Lower lobe of right lung (tissue), 2 donors: Measurements from ENCODE around the gene ARHGEF26. TPM values are rescaled to one million over a fixed set of nuclear protein-coding genes. Genes with fewer than 3 reads are reported as not detected.

ENCODE experiments used
- ATAC-seq, 2 donors: fragments of 200-7000 bp; cut with Tn5 transposase; one replicate each; pipeline ENCODE4 v1.9.1; 2020 to 2022; ENCODE audit warnings: mild to moderate bottlenecking in 2 of 2, moderate library complexity in 2 of 2
- DNase-seq: peaks from one replicate; pipeline ENCODE4 v3.0.0-alpha.2; 2020
- H3K27ac ChIP-seq: fragments of 200-600 bp; one replicate; pipeline ENCODE4 v1.8.0; 2022
- H3K27me3 ChIP-seq: fragments of 200-600 bp; one replicate; pipeline ENCODE4 v1.8.0; 2022; ENCODE audit warnings: low read depth
- H3K36me3 ChIP-seq: fragments of 200-600 bp; one replicate; pipeline ENCODE4 v1.8.0; 2022; ENCODE audit warnings: mild to moderate bottlenecking
- H3K4me1 ChIP-seq: fragments of 200-600 bp; one replicate; pipeline ENCODE4 v1.8.0; 2022
- H3K4me3 ChIP-seq: fragments of 200-600 bp; one replicate; pipeline ENCODE4 v1.8.0; 2022; ENCODE audit warnings: mild to moderate bottlenecking
- H3K9me3 ChIP-seq: fragments of 200-600 bp; one replicate; pipeline ENCODE4 v1.8.0; 2022
- CTCF ChIP-seq: fragments of 200-600 bp; IDR thresholded peaks from one replicate; pipeline ENCODE4 v1.8.0; 2022; ENCODE audit warnings: antibody characterized with exemption, mild to moderate bottlenecking
- intact Hi-C: fragments of 100-400 bp; cut with DNase I; formaldehyde crosslinking; loops from one replicate; pipeline ENCODE4 v1.11.0; 2022
- total RNA-seq: library from RNA; stranded (reverse); fragmentation: NEBNext Ultra II Directional; extraction: Animal tissue kit (Norgen Biotek cat#: 25700); gene quantifications from one replicate; pipeline ENCODE4 v1.2.1, GENCODE V29; 2021
- donor health status: DM: no; HTN: yes; CAD: no; lungs with severe emphysema.

The ARHGEF26 gene
- total RNA-seq, 1 donor from 2014 or later, result 50.9 TPM

DNA sequence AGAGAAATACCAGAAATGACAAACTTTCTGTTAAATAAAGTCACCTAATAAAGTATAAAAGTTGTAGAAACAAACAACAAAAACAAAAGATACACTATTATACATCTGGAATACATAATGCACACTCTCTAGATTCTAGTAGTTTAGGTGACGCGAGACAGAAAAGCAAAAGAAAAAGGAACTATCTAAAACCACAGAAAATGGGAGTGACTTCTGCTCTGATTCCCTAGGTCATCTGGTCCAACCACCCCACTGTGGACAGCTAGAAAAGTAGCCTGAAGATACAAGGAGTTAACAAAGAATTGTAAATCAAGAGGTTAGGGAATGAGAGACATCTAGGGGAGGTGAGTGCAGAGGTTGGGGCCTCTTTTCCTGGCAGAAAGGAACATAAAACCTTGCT is 164.0 kb downstream of the ARHGEF26 start:
- no peak for TF ChIP-seq CTCF
- DNase-seq (no peak), ATAC-seq (no peak)
- Histone ChIP-seq H3K27ac (no peak overlapping the region), H3K4me3 (no peak overlapping the region), H3K27me3 (no peaks in the 10 kb centered on the region), H3K36me3 (peaks cover 91% of the 10 kb centered on the region), H3K4me1 (no peaks in the 10 kb centered on the region), H3K9me3 (no peaks in the 10 kb centered on the region)
- intact Hi-C loops, result no loop called here

GRCh38 chr3:154290187-154290586 is 169.0 kb downstream of the ARHGEF26 start:
- no peaks in the 10 kb centered on the region for H3K9me3 ChIP-seq
- peaks cover 92% of the 10 kb centered on the region for H3K36me3 ChIP-seq
- no peak overlapping the region for H3K4me3 ChIP-seq
- DNase-seq, result no peak
- no peak for ATAC-seq
- H3K4me1 ChIP-seq, result no peaks in the 10 kb centered on the region
- no peak for TF ChIP-seq CTCF
- no peaks in the 10 kb centered on the region for H3K27me3 ChIP-seq
- intact Hi-C loops, result no loop called here
- no peak overlapping the region for H3K27ac ChIP-seq

- TF ChIP-seq CTCF, result no peak
- H3K9me3 ChIP-seq, result no peaks in the 10 kb centered on the region
- H3K4me3 ChIP-seq, result no peak overlapping the region
- intact Hi-C loops, result no loop called here
- H3K27ac ChIP-seq, result no peak overlapping the region
- no peaks in the 10 kb centered on the region for H3K27me3 ChIP-seq
- peaks cover 97% of the 10 kb centered on the region for H3K36me3 ChIP-seq
- no peak for ATAC-seq
- DNase-seq, result no peak
- no peaks in the 10 kb centered on the region for H3K4me1 ChIP-seq
Measured at GRCh38 chr3:154294016-154294415, 172.8 kb downstream of the ARHGEF26 start.

DNA sequence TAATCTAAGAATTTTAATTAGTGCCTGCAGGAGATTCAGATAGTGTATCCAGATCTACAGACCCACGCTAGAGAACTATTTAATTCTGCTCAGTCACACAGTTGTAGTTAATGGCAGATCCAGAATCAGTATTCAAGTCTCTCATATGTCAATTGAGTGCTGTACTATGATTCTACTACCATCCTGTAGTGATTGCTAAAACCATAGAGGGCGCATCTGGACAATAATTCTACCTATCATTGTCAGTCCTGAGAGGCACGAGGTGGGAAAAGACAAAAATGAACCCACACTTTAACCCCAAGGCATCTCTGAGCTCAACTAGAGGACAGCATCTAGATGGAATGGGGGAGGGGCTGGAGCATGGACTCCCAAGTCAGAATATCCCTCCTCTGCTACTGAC is 180.4 kb downstream of the ARHGEF26 start:
- Histone ChIP-seq H3K27me3 (no peaks in the 10 kb centered on the region), H3K4me3 (no peak overlapping the region), H3K9me3 (no peaks in the 10 kb centered on the region), H3K4me1 (no peaks in the 10 kb centered on the region), H3K27ac (no peak overlapping the region), H3K36me3 (peaks cover 99% of the 10 kb centered on the region)
- TF ChIP-seq CTCF, result no peak
- intact Hi-C loops, result no loop called here
- no peak for ATAC-seq
- no peak for DNase-seq

- Histone ChIP-seq H3K27me3 (no peaks in the 10 kb centered on the region), H3K36me3 (peaks cover 90% of the 10 kb centered on the region), H3K9me3 (no peaks in the 10 kb centered on the region), H3K4me3 (no peak overlapping the region), H3K4me1 (no peaks in the 10 kb centered on the region), H3K27ac (no peak overlapping the region)
- DNase-seq (no peak), ATAC-seq (no peak)
- TF ChIP-seq CTCF, result no peak
- intact Hi-C loops, result no loop called here
Measured at GRCh38 chr3:154304116-154304786, 183.1 kb downstream of the ARHGEF26 start.

DNA sequence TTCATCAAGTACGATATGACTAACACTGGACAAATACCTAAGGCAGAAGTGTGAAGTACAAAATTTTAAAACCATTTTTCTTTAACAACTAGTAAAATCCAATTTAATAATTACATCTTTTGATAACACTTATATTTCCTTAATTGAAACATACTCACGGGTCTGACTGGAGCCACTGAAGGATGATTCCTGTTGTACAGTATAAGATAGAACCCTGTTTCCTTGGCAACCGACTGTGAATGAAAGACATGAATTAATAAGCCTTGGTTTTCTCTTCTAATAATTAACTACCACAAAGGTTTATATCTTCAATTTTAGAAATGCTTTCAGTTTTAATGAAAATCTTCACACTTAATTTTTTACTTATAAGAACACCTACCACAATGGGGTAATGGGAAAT is 183.7 kb downstream of the ARHGEF26 start:
- no peaks in the 10 kb centered on the region for H3K27me3 ChIP-seq
- DNase-seq, result no peak
- no peak for TF ChIP-seq CTCF
- H3K4me3 ChIP-seq, result no peak overlapping the region
- H3K27ac ChIP-seq, result no peak overlapping the region
- no peak for ATAC-seq
- no peaks in the 10 kb centered on the region for H3K9me3 ChIP-seq
- peaks cover 86% of the 10 kb centered on the region for H3K36me3 ChIP-seq
- intact Hi-C loops, result no loop called here
- H3K4me1 ChIP-seq, result no peaks in the 10 kb centered on the region
